NCI-H146 treated with DMSO at 0.1 percent for 48 hours (cell line): Measurements from ENCODE around the gene CACNA1D.

Experiments used
- DNase-seq: peaks from one replicate; lab custom pipeline; 2025; ENCODE audit not compliant: unreplicated experiment; lab: John Stamatoyannopoulos, UW

Gene CACNA1D

GRCh38 chr3:53775018-53775417 is 280.6 kb downstream of the CACNA1D start:
- DNase-seq, result no peak

GRCh38 chr3:53775834-53776251 is 281.4 kb downstream of the CACNA1D start:
- peak; percentile 57 for DNase-seq

- no peak for DNase-seq
These were observed 282.2 kb downstream of the CACNA1D start for GRCh38 chr3:53776494-53777101.

- no peak for DNase-seq
These were observed 283.1 kb downstream of the CACNA1D start for GRCh38 chr3:53777468-53777867.

- no peak for DNase-seq
These were observed 283.7 kb downstream of the CACNA1D start for GRCh38 chr3:53778153-53778552.

GRCh38 chr3:53780171-53780570 is 285.8 kb downstream of the CACNA1D start:
- no peak for DNase-seq

- DNase-seq, result no peak
These were observed 286.4 kb downstream of the CACNA1D start for GRCh38 chr3:53780806-53781205.

GRCh38 chr3:53787016-53787415 is 292.6 kb downstream of the CACNA1D start:
- DNase-seq, result no peak

GRCh38 chr3:53788038-53788437 is 293.6 kb downstream of the CACNA1D start:
- DNase-seq, result no peak

GRCh38 chr3:53789459-53789858 is 295.0 kb downstream of the CACNA1D start:
- DNase-seq, result no peak

- DNase-seq, result no peak
These were observed 296.1 kb downstream of the CACNA1D start for GRCh38 chr3:53790470-53790869.

- DNase-seq, result no peak
These were observed 296.9 kb downstream of the CACNA1D start for GRCh38 chr3:53791317-53791716.

- no peak for DNase-seq
These were observed 298.5 kb downstream of the CACNA1D start for GRCh38 chr3:53792866-53793265.

- no peak for DNase-seq
These were observed 300.2 kb downstream of the CACNA1D start for GRCh38 chr3:53794597-53794996.

- no peak for DNase-seq
These were observed 300.8 kb downstream of the CACNA1D start for GRCh38 chr3:53795176-53795575.

GRCh38 chr3:53795789-53796560 is 301.6 kb downstream of the CACNA1D start:
- no peak for DNase-seq

- no peak for DNase-seq
These were observed 303.7 kb downstream of the CACNA1D start for GRCh38 chr3:53798144-53798543.

- DNase-seq, result no peak
These were observed 305.0 kb downstream of the CACNA1D start for GRCh38 chr3:53799338-53799865.

GRCh38 chr3:53800041-53800906 is 305.9 kb downstream of the CACNA1D start:
- no peak for DNase-seq

GRCh38 chr3:53801319-53801718 is 306.9 kb downstream of the CACNA1D start:
- no peak for DNase-seq

GRCh38 chr3:53802256-53802880 is 308.0 kb downstream of the CACNA1D start:
- no peak for DNase-seq
